Breast epithelium (tissue), 3 donors: ENCODE results near the gene URI1.

Experiments used
- POLR2A ChIP-seq: fragments of 450-650 bp; IDR thresholded peaks from one replicate; pipeline ENCODE4 v1.6.1; 2016; ENCODE audit warnings: antibody characterized with exemption, mild to moderate bottlenecking, moderate library complexity
- POLR2AphosphoS5 ChIP-seq, 3 donors: sonication (generic); formaldehyde crosslinking; IDR thresholded peaks; one replicate each; pipeline ENCODE4 v1.6.1; 2017; ENCODE audit warnings: antibody characterized with exemption in 3 of 3
- TF ChIP-seq, protein P1 (sequence below), 3 donors: fragments of 450-650 bp; IDR thresholded peaks; one replicate each; pipeline ENCODE4 v1.5.1; 2016 to 2017; ENCODE audit warnings: antibody characterized with exemption in 3 of 3, mild to moderate bottlenecking in 3 of 3, moderate library complexity in 3 of 3

DNA sequence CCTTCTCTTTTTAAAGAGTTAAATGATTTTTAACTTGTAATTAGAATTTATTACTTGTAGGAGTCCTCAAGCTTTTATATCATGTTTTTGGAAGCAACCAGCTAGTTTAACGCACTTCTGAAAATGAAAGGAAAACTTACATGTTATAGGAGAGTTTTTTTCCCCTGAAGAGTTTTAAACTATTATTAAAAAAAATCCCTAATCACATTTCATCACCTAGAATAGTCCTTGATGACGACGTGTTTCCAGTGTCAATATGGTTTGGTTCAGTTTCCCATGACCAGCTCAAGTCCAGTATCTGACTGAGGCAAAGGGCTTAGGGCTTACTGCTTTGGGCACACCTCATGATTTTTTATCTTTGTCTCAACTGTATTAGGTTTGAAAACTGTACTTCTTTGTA lies 36.0 kb downstream of the URI1 start:
- TF ChIP-seq, protein P1, sequence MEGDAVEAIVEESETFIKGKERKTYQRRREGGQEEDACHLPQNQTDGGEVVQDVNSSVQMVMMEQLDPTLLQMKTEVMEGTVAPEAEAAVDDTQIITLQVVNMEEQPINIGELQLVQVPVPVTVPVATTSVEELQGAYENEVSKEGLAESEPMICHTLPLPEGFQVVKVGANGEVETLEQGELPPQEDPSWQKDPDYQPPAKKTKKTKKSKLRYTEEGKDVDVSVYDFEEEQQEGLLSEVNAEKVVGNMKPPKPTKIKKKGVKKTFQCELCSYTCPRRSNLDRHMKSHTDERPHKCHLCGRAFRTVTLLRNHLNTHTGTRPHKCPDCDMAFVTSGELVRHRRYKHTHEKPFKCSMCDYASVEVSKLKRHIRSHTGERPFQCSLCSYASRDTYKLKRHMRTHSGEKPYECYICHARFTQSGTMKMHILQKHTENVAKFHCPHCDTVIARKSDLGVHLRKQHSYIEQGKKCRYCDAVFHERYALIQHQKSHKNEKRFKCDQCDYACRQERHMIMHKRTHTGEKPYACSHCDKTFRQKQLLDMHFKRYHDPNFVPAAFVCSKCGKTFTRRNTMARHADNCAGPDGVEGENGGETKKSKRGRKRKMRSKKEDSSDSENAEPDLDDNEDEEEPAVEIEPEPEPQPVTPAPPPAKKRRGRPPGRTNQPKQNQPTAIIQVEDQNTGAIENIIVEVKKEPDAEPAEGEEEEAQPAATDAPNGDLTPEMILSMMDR (IDR thresholded peaks at IDR 0.05), result no peak
- no peak for TF ChIP-seq POLR2A
- TF ChIP-seq POLR2AphosphoS5 (IDR thresholded peaks at IDR 0.05), result no peak
